ENCODE measurements around the gene TUT4. TPM values are rescaled to one million over a fixed set of nuclear protein-coding genes. Genes with fewer than 3 reads are reported as not detected.

TUT4 gene
- total and polyA plus RNA-seq, 2 experiments from 2014 or later = 69.9 to 116 TPM

GRCh38 chr1:52479076-52479475 lies 73.8 kb downstream of the TUT4 start:
- no peak overlapping the region for H3K27ac ChIP-seq (ENCODE audit: low read depth)
- no peaks in the 10 kb centered on the region for H3K36me3 ChIP-seq (ENCODE audit: insufficient read depth)
- Mint-ChIP-seq H3K27ac (no peak overlapping the region), H3K36me3 (ENCODE audit: low read depth) (0 out of 3 replicates have a peak, but pooled peaks cover 3% of the 10 kb centered on the region), H3K9me3 (no peaks in the 10 kb centered on the region), H3K4me1 (no peaks in the 10 kb centered on the region), H3K27me3 (ENCODE audit: insufficient read depth, low read depth, poor library complexity) (no peaks in the 10 kb centered on the region), H3K4me3 (no peak overlapping the region)
- H3K4me3 ChIP-seq = no peak overlapping the region
- no peak overlapping the region for H2AFZ ChIP-seq
- H3K9me2 ChIP-seq (ENCODE audit: insufficient read depth) = no peaks in the 10 kb centered on the region
- no peaks in the 10 kb centered on the region for H3K27me3 ChIP-seq (ENCODE audit: insufficient read depth)
- TF ChIP-seq ZNF462 (CRISPR knock-in tag; IDR thresholded peaks at IDR 0.05) = no peak
- no peak for TF ChIP-seq CREB1 (CRISPR knock-in tag; IDR thresholded peaks at IDR 0.05; ENCODE audit: low read depth)
- no peak for TF ChIP-seq EZH2 (IDR thresholded peaks at IDR 0.05; ENCODE audit: low read depth, unreplicated experiment)
- TF ChIP-seq JUNB (IDR thresholded peaks at IDR 0.05; ENCODE audit: unreplicated experiment) = no peak
- no peak for TF ChIP-seq REST (IDR thresholded peaks at IDR 0.05; ENCODE audit: unreplicated experiment)
- no peak for TF ChIP-seq ETS1 (IDR thresholded peaks at IDR 0.05)
- TF ChIP-seq NANOG (IDR thresholded peaks at IDR 0.05; ENCODE audit: borderline replicate concordance) = no peak
- no peak for TF ChIP-seq STAT1 (IDR thresholded peaks at IDR 0.05; ENCODE audit: unreplicated experiment)
- no peak for TF ChIP-seq CTCF (conservative IDR thresholded peaks at IDR 0.05; ENCODE audit: low read depth in 2 of 2)
- TF ChIP-seq EZH2phosphoT487 (IDR thresholded peaks at IDR 0.05; ENCODE audit: unreplicated experiment) = no peak
- TF ChIP-seq ZNF331 (CRISPR knock-in tag; IDR thresholded peaks at IDR 0.05; ENCODE audit: low read depth) = no peak
- TF ChIP-seq ZNF114 (CRISPR knock-in tag; IDR thresholded peaks at IDR 0.05) = no peak
- TF ChIP-seq POLR2AphosphoS5 (IDR thresholded peaks at IDR 0.05; ENCODE audit: low read depth) = no peak
- H3K4me2 ChIP-seq = no peak overlapping the region
- ATAC-seq (no peak), DNase-seq (ENCODE audit: low spot score) (no peak)
- H4K20me1 ChIP-seq (replicated peaks; ENCODE audit: insufficient read depth) = no peaks in the 10 kb centered on the region
- H3K79me2 ChIP-seq (replicated peaks; ENCODE audit: insufficient read depth) = no peaks in the 10 kb centered on the region
- H3F3A ChIP-seq (replicated peaks; ENCODE audit: low read depth) = no peaks in the 10 kb centered on the region
- no peaks in the 10 kb centered on the region for H3K4me1 ChIP-seq (ENCODE audit: insufficient read depth)

All from GM23338 (cell line).